Stimulated activated CD4-positive, alpha-beta T cell treated with anti-CD3 and anti-CD28 coated beads, Interleukin-4, amount 100 ng/mL, for 48 hours (primary cell): ENCODE data around the gene APOA4.

ENCODE experiments used
- DNase-seq, 2 donors: peaks; one replicate each; pipeline ENCODE4 v3.0.0-alpha.2; 2020; ENCODE audit warnings: low read depth in 2 of 2

APOA4 gene

DNA sequence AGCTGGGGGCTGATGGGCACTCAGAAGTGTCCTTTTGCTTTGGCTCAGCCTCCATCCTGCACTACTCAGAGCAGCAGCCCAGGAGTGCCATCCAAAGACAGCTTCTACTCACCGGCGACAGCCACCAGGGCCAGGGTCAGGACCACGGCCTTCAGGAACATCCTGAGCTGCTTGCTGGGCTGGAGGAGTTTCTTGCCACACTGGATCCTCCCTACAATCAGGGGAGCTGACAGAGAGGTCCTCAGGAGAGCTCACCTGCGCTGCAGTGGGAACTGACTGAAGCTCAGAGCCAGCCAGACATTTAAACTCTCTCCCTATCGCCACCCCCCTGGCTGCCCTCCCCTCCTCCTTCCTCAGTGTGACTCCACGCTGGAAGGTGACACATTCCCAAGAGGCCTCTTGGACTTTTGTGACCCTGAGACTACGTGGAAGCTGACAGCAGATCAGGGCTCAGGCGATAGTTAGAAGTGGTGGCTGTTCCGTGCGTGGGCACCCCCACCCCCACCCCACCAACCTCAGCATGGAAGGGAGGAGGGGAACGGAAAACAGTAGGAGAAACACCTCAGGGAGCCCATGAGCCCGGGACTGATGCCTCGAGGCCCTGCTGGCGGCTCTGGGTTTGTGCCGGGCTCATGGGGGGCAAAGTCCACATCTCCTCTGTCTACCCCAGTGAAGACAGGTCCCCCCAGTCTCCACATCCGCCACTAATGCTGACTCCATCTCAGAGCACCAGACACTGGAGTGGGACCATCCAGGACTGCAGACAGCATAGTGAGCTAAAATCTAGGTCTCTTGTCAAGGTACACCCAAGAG is at the start of gene APOA4:
APOA4 (minus strand) TSS at position 274 of the 813 bp plus-strand sequence; CDS start at position 161, 113 bp downstream.
- no peak for DNase-seq

DNA sequence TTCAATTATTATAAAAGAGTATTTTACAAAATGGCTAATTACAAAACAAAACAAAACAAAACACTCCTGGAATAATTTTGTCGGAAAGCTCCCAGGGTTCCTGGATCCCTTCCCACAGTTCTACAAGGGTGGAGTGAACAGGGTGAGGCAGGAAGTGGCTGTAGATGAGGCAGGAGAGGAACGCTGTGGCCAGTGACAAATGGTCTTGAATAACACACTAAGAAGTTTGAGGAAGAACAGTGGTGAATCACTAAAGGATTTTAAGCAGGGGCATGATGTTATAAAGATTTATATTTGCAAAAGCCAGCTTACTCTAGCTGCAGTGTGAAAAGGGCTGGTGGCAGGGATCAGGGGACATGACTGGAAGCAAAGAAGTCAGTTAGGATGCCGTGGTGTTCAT is 48.1 kb upstream of the APOA4 start:
- DNase-seq: no peak

DNA sequence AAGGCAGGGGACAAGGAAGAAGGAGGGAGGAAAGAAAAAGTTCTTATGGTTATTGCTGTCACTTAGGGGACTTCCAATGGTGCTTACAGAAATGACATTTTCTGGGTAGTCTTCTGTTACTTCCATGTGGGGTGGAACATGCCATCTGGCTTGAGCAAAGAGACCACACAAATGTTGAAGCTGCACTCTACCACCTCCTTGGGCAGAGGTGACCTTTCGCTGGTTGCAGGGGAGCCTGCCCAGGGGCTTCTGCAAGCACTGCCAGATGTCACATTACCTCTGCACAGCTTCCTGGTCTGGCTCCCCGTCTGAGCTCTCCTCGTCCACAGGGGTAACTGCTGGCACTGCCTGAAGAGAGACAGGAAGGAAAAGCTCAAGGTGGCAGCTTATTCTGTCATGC is 47.0 kb upstream of the APOA4 start:
- no peak for DNase-seq

DNA sequence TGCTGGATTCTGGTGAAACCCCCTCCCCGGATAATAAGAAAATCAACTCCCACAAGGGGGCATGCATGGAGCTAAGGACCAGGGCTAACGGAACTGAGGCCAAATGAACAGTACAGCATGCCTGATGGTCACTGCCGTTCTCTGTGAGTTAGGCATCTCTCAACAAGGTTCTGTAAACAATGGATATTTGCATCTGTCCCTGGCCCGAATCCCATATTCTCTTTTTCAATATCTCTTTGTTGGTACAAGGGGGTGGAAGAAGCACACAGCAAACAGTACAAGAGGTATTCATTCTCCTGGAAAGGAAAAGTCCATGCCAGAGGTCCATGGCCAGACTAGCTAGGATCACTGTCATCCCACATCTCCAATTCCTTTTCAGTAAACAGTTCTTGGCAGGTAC is 46.5 kb upstream of the APOA4 start:
- no peak for DNase-seq

DNA sequence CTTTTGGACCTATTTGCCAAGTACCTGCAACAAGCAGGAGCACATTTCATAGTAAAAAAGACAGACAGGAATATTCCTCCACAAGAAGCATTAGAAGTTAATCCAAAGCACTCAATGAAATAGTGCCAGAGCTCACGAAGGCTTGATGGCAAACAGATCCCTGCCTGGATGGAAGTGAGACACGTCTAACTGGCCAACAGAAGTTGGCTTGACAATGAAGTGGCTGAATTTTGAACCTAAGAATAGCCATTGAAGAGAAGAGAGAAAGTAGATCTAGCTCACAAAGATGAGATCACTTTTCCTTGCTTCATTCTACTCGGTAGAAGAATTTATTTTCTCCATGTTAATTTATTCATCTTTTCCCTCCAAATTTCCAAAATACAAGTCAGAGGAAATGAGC is 45.0 kb upstream of the APOA4 start:
- no peak for DNase-seq

DNA sequence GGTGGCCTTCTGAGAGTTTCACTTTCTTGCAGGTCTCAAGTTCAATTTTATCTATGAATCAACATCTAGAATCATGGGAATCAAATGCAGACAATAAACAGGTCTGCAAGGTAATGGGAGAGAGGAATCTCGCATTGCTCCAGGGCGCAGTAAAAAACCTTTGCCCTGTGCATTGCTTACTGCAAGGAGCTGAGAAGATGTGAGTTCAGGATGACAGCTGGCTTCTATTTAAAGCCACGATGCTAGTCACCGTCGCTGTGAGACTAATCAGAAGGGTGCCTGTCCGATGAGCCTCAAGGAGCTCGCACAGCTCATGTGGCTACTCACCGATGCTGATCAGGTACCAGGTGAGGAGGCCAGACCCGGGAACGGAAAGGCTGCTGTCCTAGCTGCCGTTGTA is 44.5 kb upstream of the APOA4 start:
- no peak for DNase-seq

DNA sequence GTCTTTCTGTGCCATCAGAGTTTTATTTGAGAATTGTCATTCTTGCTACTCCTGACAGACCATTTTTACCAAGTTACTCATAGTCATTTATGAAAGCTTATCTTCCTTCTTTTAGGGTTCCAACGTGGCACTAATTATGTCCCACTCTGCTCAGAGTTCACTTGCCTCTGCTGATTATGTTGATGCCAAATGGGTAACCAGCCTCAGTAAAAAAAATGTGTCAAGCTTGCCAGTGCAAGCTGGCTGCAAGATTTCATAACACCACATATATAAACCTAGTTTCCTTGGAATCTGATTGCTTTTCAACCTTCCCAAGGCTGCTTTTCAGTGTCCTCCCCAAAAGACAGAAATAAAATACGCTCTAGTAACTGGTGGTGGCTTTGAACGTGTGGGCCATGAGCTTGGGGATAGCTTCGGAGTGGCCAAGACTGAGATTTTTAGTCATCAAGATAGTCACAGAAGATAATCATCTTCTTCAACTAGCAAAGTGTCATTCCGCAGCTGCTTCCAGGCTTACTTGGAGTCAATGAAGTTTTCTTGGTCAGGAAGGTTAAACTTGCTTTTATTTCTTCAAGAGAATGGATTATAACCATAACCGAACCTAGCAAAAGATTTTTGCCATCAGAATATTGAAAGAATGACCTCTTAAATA is 43.8 kb upstream of the APOA4 start:
- DNase-seq: no peak

DNA sequence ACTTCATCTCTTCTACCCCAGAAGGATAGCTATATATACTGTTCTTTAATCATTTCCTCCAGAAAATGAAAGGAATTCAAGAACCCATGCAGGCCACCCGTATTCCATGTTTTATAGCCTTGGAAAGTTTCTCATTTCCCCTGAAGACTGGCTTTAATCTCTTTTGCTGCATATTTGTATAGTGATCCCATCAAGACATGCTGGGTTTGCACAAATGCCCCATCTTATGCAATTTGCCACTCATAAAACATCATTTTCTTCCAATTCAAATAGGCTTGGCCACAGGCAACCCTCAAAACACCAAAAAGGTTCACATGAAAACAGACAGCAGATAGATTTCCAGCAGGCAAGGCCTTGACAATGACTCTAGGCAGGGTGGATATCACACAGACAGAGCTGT is 42.6 kb upstream of the APOA4 start:
- no peak for DNase-seq

DNA sequence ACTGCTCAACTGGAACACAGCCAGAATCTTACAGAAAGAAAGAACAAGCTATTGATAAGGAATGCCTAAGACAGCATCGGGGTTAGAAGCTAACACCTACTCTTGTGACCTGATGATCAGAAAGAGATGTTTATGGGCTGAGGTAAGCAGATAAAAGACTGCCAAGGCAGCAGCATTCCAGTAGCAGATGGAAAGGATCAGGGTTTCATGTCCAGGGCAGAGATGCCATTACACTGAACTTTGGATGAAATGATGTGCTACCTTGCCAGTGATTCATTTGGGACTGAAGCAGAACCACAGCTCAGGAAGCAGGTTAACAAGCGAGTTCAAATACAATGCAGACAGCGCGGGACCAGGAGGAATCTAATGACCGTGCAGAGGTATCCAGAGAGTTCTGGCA is 41.4 kb upstream of the APOA4 start:
- no peak for DNase-seq

DNA sequence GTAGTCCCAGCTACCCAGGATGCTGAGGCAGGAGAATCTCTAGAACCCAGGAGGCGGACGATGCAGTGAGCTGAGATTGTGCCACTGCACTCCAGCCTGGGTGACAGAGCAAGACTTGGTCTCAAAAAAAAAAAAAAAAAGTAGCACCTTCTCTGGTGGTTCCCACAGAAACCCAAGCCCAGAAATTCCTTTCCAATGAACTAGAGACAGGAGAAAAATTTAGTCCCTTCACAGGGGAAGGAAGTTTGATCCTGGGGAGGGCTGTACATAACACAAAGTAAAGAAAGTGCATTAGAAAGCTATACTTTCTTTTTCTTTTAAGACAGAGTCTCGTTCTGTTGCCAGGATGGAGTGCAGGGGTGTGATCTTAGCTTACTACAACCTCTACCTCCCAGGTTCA is 39.8 kb upstream of the APOA4 start:
- no peak for DNase-seq

DNA sequence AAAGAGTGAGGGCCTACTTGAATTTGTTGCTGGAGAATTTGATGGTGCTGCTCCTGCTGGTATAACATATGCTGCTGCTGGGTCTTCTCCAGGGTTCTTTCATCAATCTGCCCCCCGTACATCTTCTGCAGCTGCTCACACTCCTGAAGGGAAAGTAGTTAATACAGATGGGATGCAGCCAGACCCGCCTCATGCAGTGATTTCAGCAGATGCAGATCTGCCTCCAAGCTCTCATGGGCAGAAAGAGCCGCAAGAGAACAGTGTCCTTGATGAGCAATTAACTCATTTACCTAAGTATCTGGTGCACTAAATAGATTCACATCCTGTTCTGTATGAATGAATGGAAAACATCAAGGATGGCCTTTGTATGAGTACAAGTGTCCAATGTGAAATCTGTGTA is 39.1 kb upstream of the APOA4 start:
- no peak for DNase-seq

DNA sequence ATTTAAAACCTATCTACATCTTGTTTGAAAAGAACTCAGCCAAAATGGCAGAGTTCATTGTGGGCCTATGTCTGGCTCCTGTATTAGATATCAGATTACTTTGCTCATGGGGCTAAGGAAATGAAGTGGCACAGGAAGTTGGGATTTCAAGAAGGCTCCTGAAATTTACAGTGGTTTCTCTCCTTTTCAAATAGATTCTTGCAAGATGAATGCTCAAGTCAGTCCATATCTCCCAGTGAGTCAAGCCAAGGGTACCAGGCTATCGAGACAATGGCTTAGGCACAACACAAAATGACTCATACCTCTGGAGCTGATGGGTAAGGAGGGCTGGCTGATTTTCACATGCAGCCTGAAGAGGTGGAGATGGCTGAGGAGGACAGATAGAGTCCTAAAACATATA is 38.4 kb upstream of the APOA4 start:
- no peak for DNase-seq

DNA sequence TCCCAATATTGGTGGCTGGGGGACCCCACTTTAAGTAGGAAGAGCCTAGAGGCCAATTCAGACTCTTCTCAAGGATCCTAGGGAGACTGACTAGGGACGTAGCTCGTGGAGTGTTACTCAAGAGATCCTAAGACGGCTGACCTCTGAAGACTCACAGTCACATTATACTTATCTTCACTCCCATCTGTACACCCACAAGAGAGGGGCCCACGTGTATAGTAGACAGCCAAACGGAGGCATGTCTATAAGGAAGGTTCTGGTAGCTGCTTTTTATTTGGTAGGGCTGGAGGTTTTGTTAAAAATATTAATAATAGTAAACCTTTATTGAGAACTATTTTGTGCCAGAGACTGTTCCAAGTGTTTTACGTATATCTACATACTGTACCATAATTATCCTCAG is 37.2 kb upstream of the APOA4 start:
- DNase-seq: no peak

DNA sequence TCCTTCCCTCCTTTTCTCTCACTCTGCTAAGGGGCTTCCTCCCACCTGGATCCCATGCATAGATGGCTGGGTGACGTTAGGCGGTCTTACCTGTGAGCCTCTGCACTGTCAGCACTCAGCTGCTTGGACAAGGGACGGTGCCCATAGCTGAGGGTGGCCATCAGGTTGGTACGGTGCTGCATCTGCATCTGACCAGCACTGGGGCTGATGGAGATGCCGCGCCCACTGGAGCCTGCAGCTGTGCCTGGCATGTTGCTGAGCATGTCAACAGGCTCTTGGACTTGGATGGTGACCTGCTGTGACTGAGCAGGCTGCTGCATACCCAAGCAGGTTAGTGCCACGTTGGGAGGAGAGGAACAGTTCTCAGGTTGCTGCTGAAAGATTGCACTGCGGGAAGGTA is 36.1 kb upstream of the APOA4 start:
- DNase-seq: no peak

DNA sequence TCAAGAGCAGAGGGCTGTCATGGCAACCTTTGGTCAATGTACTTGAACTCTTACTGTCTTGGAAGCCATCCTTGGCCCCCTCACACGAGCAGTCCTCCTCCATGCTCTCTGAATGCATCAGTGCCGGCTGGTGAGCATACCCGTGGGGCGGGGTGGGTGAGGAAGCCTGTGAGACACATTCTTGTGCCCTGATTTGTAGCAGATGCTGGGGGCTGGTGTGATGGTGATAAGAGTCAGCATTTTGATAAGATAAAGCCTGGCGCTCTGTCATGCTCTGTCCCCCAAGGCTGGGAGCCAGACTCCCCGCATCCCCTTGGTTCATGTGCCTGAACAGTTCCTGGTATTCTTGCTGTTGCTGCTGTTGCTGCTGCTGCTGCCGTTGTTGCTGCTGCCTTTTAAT is 34.8 kb upstream of the APOA4 start:
- DNase-seq: no peak

DNA sequence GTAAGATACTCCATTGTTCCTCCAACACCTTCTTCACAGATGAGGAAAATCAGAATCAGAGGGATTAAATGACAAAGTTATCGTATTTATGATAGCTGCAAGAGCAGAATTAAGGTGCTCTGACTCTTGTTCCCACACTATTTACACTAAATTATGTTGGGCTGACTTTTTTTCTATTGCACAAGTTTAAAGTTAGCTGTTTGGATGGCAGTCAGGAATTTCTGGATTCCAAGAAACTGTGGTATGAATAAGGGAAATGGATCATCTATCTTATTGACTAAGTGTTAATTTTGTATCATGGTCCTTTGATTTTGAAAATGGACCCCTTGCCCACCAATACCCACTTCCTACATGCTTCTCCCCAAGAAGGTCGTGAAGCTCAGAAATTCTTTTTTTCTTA is 34.2 kb upstream of the APOA4 start:
- no peak for DNase-seq

DNA sequence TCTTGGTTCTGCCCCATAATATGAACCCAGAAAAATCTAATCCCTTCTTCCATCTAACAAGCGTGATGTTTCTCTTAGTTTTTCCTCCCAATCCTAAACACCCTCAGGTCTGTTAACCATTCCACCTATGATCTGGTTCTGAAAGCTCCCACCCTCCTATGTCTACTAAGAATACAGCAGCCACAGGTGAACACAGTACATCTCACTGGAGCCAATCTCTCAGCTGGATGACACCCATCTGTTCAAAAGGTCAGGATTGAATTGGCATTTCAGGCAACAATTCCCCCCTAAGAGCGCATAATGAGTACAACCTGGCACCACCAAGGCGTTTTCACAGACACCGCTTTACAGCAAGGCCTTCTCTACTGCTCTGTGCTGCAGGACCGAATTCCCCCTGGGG is 33.3 kb upstream of the APOA4 start:
- no peak for DNase-seq

DNA sequence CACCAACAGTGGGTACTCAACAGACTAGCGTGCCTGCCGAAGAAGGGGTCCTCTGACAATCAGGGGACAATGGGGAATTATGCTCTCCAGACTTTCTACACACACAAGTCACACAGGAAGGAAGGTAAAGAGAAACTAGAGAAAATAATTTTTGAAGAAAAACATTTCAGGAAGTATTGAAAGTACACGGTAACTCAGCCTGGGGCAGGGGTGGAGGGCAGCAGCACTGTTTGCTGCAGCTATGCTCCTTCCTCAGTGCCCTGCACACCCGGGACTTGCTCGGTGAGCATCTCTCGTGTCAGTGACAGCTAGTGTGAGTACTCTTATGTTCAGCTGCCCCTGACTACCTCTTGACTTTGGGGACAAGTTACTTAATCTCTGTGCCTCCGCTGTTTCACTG is 32.3 kb upstream of the APOA4 start:
- DNase-seq: no peak

DNA sequence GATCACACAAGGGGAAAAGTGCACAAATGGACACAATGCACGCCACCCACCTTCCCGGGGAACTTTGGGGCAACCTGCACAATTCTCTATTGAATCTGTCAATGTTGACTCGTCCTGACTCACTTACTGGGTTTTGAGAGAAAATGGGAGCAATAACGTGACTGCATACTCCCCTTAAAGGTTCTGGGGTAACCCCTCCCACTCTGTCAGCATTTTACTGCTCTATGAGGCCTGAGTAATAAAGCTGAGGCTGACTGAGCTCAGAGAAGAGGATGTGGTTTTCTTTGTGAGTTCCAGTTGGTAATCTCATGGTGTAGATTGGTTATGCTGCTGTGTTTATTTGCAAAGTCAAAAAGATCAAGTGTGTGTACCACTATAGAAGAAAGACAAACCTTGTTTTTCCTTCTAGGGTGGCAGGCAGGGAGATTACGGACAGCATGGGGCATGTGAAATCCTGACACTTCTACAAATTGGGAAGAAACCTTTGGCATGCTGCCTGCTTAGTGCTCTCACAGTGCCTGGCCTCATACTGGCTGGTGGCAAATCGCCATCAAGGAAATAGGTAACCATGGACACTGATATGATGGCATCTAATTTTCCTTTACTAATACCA is 30.5 kb upstream of the APOA4 start:
- peak in 1 of 2 donors; percentile 57 for DNase-seq

DNA sequence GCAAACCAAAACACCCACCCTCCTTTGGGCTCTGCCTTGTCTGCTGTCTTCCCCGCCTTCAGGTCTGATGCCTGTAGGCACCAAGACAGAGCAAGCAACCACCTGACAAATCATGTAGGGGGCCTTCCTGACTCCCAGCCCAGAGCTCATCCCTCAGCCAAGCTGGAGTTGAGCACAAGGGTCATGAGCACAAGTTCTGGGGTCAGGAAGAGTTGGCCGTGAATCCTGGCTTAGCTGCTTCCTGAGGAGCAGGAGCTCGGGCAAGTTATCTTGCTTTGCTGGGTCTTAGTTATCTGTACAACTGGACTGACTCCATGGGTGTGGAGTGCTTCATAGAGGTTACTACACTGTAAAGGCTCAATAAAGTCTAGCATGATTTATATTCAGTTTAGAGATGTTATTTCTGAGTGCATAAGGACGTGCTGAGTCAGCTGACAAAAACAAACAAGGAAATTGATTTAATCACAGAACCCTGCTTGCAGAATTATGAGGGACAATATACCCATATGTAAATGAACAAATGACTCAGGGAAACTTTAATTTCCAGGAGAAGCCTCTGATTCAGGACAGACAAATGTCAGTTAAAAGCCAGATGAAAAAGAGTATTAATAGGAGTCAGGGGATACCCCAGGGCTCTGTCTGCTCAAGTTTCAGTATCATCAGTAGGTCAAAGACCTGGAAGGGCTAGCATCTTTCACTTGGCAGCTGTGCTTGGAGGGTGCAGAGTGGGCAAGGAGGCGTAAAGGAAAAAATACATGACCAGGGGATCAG is 29.3 kb upstream of the APOA4 start:
- no peak for DNase-seq

DNA sequence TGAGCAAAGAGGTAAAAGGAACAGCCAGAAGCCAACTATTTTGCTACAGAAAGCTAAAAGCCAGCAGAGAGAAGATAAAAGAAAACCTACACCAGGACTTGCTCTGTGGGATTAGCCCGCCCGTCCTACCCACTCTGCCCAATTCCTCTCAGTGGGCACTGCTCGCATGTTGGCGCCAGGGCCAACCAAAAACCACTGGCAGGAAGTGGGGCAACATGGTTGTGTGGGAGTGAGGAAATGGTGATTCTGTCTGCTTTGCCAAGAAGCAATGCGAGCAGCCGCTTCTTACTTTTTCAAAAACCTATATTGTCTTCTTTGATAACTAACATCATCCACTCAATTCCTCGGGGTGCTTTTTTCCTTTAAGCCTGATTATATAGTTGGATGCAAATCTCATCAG is 28.5 kb upstream of the APOA4 start:
- DNase-seq: no peak

DNA sequence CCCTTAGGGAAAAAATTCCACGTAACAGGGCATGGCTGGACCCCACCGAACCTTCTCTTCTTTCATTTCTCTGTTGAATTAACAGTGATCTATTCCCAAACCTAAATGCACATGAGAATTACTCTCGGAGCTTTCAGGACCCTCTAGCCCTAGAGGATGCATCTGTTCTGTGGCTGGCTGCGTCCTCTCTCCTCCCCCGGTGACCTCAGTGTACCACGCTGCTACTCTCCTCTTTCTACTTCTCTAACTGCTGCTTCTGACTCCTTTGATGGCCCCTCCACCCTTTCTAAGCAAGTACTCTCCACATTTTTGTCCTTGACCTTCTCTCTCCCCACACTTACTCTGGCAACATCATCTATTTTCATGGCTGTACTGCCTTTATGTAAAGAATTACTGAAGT is 26.4 kb upstream of the APOA4 start:
- DNase-seq: no peak
